Keratinocyte (primary cell): ENCODE data around the gene MAB21L4. TPM values are rescaled to one million over a fixed set of nuclear protein-coding genes. Genes with fewer than 3 reads are reported as not detected.
"Not testable (repeated sequence)": the region's sequence is repeated elsewhere in the genome, so short reads cannot be mapped to it uniquely, and the experiment has no call there.

Experiments used
- DNase-seq: peaks from one replicate; pipeline ENCODE4 v3.0.0-alpha.2; 2011; ENCODE audit warnings: low read depth, missing footprints, low spot score
- FAIRE-seq: peaks from 2 replicates; lab custom pipeline; 2011; peaks lifted over from hg19 to GRCh38; lab: Jason Lieb, UNC
- H2AFZ ChIP-seq: 2 replicates; pipeline ENCODE4 v1.6.0; 2012; ENCODE audit warnings: low read length, control low read depth, inconsistent platforms; ENCODE audit not compliant: control insufficient read depth
- H3K27ac ChIP-seq: 2 replicates; pipeline ENCODE4 v1.5.1; 2011; ENCODE audit warnings: low read length; ENCODE audit not compliant: control insufficient read depth, insufficient read depth
- H3K27me3 ChIP-seq: 3 replicates; pipeline ENCODE4 v1.6.0; 2011; ENCODE audit warnings: low read length; ENCODE audit not compliant: control insufficient read depth, insufficient read depth; ENCODE audit errors: extremely low read depth
- H3K36me3 ChIP-seq, 2 experiments: 2 replicates in 1 of 2; 3 replicates in 1 of 2; pipeline ENCODE4 v1.5.1; 2011; ENCODE audit warnings: low read length in 2 of 2, mild to moderate bottlenecking in 1 of 2; ENCODE audit not compliant: control insufficient read depth in 2 of 2, insufficient read depth in 2 of 2; ENCODE audit errors: extremely low read depth in 1 of 2
- H3K4me1 ChIP-seq: 3 replicates; pipeline ENCODE4 v1.5.1; 2011; ENCODE audit warnings: low read length; ENCODE audit not compliant: control insufficient read depth, insufficient read depth; ENCODE audit errors: extremely low read depth
- H3K4me2 ChIP-seq: 3 replicates; pipeline ENCODE4 v1.6.0; 2011; ENCODE audit warnings: low read depth, low read length; ENCODE audit not compliant: control insufficient read depth, insufficient read depth; ENCODE audit errors: extremely low read depth
- H3K4me3 ChIP-seq, 3 experiments: fragments of 200-600 bp in 1 of 3; sonication (generic) in 1 of 3; 2 replicates in 2 of 3; 3 replicates in 1 of 3; pipeline ENCODE4 v1.5.1; 2011 to 2016; ENCODE audit warnings: low read length in 3 of 3, mild to moderate bottlenecking in 3 of 3, control low read depth in 2 of 3, inconsistent platforms in 1 of 3, low read depth in 1 of 3, mixed read lengths in 1 of 3, mixed run types in 1 of 3, moderate library complexity in 1 of 3; ENCODE audit not compliant: control insufficient read depth in 2 of 3, insufficient read depth in 2 of 3; ENCODE audit errors: extremely low read depth in 1 of 3
- H3K79me2 ChIP-seq: 2 replicates; pipeline ENCODE4 v1.6.0; 2012; ENCODE audit warnings: low read length; ENCODE audit not compliant: control insufficient read depth, insufficient read depth
- H3K9ac ChIP-seq: 3 replicates; pipeline ENCODE4 v1.6.0; 2011; ENCODE audit warnings: low read length; ENCODE audit not compliant: control insufficient read depth, insufficient read depth; ENCODE audit errors: extremely low read depth
- H3K9me1 ChIP-seq: 3 replicates; pipeline ENCODE4 v1.6.0; 2011; ENCODE audit warnings: low read length; ENCODE audit not compliant: control insufficient read depth, insufficient read depth; ENCODE audit errors: extremely low read depth
- H3K9me3 ChIP-seq: 2 replicates; pipeline ENCODE4 v1.5.1; 2012; ENCODE audit warnings: low read depth, low read length; ENCODE audit not compliant: control insufficient read depth
- H4K20me1 ChIP-seq: 3 replicates; pipeline ENCODE4 v1.6.0; 2011; ENCODE audit warnings: low read length; ENCODE audit not compliant: control insufficient read depth, insufficient read depth; ENCODE audit errors: extremely low read depth
- CTCF ChIP-seq, 3 experiments: IDR thresholded peaks in 1 of 3; conservative IDR thresholded peaks in 1 of 3; optimal IDR thresholded peaks in 1 of 3; 2 replicates in 2 of 3; 3 replicates in 1 of 3; pipeline versions ENCODE3 to v1.5.1; 2011; ENCODE audit warnings: low read length in 3 of 3, mild to moderate bottlenecking in 3 of 3, moderate library complexity in 2 of 3, control low read depth in 1 of 3, inconsistent platforms in 1 of 3; ENCODE audit not compliant: insufficient read depth in 2 of 3; ENCODE audit errors: extremely low read depth in 1 of 3
- EZH2 ChIP-seq: IDR thresholded peaks from one replicate; pipeline ENCODE4 v1.6.1; 2012; ENCODE audit warnings: inconsistent platforms, mild to moderate bottlenecking, low read length, moderate library complexity
- dilution Hi-C: fragments of 300-500 bp; cut with MboI; formaldehyde crosslinking; loops from one replicate; pipeline ENCODE4 v1.7.0; 2020; ENCODE audit warnings: low sequenced_read_pairs; ENCODE audit not compliant: extremely low pct_ligation_motif_present
- polyA plus RNA-seq, 5 experiments: library from polyadenylated mRNA; depleted of rRNA in 3 of 5; stranded (reverse) in 3 of 5; stranded (forward) in 1 of 5; unstranded in 1 of 5; fragments of >200 nt; gene quantifications; 1 replicate in 1 of 5; 2 replicates in 3 of 5; 3 replicates in 1 of 5; pipeline versions ENCODE4 v1.2.1 to v1.2.3, GENCODE V29; 2011 to 2012; ENCODE audit warnings: missing spikeins in 2 of 5, low read depth in 1 of 5, low replicate concordance in 1 of 5

MAB21L4 gene
- polyA plus RNA-seq, 1 donor (not counting 4 experiments of a cell fraction or from before 2014, with no cell fraction given) = 0.37 TPM

GRCh38 chr2:240846873-240847595, 48.9 kb downstream of the MAB21L4 start:
- Histone ChIP-seq H3K27ac (no peak overlapping the region), H3K36me3 (no peaks in the 10 kb centered on the region), H3K79me2 (no peaks in the 10 kb centered on the region), H4K20me1 (no peaks in the 10 kb centered on the region), H3K4me2 (no peak overlapping the region), H3K9me1 (no peaks in the 10 kb centered on the region), H3K4me1 (no peaks in the 10 kb centered on the region), H3K27me3 (no peaks in the 10 kb centered on the region), H3K4me3 (no peak overlapping the region), H3K9ac (no peak overlapping the region), H2AFZ (no peak overlapping the region), H3K9me3 (no peaks in the 10 kb centered on the region)
- TF ChIP-seq CTCF (optimal IDR thresholded peaks at IDR 0.05 in 1 of 3, IDR thresholded peaks at IDR 0.05 in 1 of 3, conservative IDR thresholded peaks at IDR 0.05 in 1 of 3; ENCODE audit: extremely low read depth in 1 of 3, insufficient read depth in 2 of 3, low read length in 3 of 3) (no peak), EZH2 (no peak)
- dilution Hi-C loops = loop anchor here (5.0 kb wide), 1 partner anchor 45 kb away; no protein-coding TSS in a partner anchor
- FAIRE-seq (no peak), DNase-seq (no peak)

- H3K9me3 ChIP-seq, H3K27ac ChIP-seq, H2AFZ ChIP-seq, H3K27me3 ChIP-seq, H3K36me3 ChIP-seq, H3K4me2 ChIP-seq, H3K79me2 ChIP-seq, DNase-seq, H3K4me3 ChIP-seq, H3K4me1 ChIP-seq, H3K9ac ChIP-seq, H4K20me1 ChIP-seq, H3K9me1 ChIP-seq, FAIRE-seq: not testable (repeated sequence)
- dilution Hi-C loops = loop anchor here (5.0 kb wide), 1 partner anchor 46 kb away; no protein-coding TSS in a partner anchor
Measured at GRCh38 chr2:240846309-240846708, 49.6 kb downstream of the MAB21L4 start.
